GM10847 (cell line): ENCODE data around the gene FXYD1.

Source experiments
- POLR2A ChIP-seq: IDR thresholded peaks from 2 replicates; pipeline ENCODE4 v1.6.1; 2011; ENCODE audit not compliant: insufficient read length; ENCODE audit errors: extremely low read depth

Gene FXYD1

DNA sequence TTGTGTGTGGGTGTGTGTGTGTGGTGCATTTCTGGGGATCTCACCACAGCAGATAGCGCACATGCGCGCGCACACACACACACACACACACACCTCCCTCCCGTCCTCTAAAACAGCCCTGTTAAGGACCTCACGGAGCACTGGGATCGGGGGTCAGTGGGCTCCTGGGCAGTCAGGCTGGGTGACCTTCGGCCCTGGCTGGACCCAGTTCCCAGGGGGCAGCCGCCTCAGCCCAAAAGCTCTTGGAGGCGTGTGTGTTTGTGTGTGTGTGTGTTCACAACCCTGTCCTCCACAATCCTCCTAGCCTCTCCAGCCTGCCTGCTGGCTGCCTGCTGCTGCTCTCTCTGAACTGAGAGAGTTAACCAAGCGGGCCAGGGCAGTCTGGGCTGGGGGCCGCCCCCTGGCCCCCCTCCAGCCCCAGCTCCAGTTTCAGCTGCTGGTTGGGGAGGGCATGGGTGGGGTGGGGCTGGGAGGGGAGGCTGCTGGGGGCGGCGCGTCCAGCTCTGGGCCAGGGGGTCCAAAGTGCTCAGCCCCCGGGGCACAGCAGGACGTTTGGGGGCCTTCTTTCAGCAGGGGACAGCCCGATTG is at the start of gene FXYD1:
Gene FXYD1, plus strand, starts transcription at position 520 of the 588 bp plus-strand sequence. CDS start 1,256 bp downstream, outside the sequence.
- TF ChIP-seq POLR2A, result no peak

DNA sequence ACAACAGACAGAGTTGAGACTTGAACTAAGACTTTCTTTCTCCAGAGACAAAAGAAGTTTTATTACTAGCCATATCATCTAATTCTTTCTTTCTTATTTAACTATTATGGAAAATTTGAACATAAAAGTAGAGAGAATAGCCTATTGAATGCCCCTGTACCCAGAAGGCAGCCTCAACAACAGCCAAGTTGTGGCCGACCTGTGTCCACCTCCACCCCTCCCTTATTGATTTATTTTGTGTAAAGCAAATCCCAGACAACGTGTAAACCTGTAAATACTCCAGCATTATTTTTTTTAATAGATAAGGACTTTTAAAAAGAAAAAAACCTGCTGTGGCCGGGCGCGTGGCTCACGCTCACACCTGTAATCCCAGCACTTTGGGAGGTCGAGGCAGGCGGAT is 49.1 kb upstream of the FXYD1 start:
- TF ChIP-seq POLR2A, result no peak

DNA sequence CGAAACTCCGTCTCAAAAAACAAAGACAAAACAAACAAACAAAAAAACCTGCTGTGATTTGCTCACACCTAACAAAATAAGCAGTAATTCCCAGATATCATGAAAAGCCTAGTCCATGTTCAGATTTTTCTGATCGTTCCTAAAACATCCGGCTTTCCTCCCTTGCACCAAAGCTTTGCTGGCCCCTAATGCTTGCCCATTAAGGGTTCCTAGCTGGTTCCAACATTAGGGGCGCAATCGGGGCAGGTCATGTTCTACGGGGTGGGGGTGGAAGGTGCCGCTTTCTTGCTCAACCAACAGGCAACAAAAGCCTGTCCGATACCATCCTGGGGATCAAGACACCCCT is 48.5 kb upstream of the FXYD1 start:
- TF ChIP-seq POLR2A, result no peak

DNA sequence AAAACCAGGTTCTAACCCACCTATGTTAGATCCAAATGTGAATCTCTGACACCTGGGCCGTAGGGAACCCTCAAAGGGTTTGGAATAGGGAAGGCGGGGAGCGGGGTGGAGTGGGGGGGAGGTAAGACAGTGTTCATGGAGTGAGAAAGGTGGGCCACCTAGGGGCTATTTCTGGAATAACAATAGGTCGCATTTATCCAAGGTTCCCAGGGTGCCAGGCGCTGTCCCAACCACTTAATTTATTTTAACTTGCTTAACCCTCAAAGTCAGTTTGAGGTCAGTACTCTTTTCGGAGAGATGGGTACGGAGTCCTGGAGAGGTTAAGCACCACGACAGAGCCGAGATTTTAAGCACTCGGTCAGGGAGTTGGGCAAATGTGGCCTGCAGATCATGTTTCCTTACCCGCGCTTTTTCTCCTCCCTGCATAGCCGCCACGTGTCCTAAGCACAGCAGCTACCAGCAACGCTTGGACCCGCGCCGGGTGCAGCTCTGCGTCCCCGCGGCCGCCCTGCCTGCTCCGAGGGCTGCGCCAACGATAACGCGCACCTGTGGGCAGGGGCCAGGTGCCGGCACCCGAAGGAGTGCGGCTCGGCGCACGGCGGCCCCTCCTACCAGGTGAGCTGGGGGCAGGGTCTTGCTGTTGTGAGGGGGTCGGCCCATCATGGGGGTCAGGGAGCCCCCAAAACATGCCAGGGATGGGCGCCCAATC is 48.0 kb upstream of the FXYD1 start:
- TF ChIP-seq POLR2A, result no peak

DNA sequence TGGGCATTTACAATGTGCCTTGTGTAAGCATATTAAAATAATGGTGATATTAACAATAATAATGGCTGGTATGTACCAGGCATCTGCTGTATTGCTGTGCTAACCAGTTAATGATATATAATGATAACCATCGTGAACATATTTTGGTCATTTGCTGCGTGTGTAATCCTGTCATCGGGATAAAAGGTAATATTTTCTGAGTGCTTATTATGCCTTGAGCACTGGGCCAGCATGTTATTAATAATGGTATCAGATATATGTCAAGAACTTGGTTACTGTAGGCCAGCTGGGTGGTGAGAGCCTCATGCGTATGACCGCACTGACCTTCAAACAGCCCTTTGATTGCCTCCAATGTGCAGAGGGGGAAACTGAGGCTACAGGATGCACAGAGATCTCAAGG is 45.2 kb upstream of the FXYD1 start:
- TF ChIP-seq POLR2A, result no peak

DNA sequence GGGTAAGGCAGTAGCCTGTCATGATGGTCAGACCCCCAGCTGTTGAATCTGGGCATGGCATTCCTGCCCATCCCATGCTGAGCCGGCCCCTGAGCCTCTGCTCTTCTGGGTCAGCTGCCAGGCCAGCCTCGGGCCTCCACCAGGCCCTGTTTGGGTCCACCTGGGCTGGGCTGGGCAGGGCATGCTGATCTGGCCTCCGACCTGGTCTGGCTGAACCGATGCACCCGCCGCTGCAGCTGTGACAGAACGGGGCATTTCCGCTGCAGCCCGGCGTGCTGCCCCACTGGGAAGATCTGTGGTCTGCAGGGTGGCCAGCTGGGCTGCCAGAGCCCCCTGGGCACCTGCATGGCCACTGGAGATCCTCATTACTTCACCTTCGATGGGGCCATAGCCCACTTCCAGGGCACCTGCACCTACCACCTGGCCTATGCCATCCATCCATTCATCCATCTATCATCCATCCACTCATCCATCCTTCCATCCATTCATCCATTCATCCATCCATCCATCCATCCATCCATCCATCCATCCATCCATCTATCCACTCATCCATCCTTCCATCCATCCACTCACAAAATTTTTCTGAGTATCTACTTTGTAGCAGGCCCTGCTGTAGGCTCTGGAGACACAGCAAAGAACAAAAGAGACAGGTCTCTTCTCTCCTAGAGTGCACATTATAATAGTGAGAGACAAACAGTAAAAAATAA is 44.5 kb upstream of the FXYD1 start:
- TF ChIP-seq POLR2A, result no peak

DNA sequence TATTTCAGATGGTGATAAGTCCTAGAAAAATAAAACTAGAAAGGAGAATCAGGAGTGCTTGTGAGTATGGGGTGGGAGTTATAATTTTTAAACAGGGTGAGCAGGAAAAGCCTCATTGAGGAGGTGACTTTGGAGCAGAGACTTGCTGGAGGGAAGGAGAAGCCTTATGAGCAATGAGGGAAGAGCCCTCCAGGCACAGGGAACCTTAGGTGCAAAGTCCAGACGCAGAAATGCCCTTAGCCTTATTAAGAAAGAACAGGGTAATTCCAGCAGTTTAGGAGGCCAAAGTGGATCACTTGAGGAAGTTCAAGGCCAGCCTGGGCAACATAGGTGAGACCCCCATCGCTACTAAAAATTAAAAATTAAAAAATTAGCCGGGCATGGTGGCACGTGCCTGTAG is 44.0 kb upstream of the FXYD1 start:
- no peak for TF ChIP-seq POLR2A

DNA sequence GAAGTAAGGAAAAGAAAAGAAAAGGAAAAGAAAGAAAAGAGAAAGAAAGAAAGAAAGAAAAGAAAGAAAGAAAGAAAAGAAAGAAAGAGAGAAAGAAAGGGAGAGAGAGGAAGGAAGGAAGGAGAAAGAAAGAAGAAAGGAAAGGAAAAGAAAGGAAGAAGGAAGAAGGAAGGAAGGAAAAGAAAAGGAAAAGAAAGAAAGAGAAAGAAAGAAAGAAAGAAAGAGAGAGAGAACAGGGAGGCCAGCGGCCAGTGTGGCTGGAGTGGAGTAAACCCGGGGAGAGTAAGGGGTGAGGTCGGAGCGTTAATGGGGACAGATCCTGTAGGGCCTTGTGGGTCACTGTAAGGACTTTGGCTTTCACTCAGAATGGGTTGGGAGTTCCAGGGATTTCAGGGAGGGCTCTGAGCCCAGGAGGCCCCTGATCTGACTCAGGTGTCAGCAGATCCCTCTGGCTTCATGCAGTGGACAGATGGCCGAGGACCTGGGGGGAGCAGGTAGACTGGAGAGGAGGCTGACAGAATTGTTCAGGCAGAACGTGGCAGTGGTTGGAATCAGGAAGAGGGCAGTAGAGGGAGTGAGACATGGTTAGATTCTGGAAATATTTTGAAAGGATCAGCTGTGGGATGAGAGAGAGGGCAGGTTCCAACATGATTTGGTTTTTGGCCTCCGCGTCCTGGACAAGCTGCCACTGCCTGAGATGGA is 42.8 kb upstream of the FXYD1 start:
- TF ChIP-seq POLR2A, result no peak

DNA sequence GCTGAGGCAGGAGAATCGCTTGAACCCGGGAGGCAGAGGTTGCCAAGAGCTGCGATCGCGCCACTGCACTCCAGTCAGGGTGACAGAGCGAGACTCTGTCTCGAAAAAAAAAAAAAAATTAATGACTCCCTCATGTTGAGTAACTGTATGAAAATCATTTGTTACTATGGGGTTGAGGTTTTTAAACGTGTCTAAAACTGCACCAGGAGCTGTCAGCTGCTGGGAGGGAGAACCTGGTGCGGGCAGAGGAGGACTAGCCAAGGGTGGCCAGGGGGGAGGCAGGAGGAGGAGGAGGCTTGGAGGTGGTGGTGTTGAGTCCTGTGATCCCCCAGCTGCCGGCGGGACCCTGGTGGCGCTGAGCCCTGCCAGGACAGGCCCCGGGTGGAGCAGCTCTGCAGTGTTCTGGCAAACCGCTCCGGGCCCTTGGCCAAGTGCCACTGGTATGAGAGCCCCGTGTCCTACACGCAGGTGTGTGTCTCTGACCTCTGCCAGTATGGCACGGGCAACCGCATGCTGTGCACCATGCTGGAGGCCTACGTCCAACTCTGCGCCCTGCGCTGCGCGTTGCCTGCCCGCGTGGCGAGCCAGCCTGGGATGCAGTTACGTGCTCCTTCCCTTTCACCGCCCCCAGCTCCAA is 40.1 kb upstream of the FXYD1 start:
- no peak for TF ChIP-seq POLR2A

DNA sequence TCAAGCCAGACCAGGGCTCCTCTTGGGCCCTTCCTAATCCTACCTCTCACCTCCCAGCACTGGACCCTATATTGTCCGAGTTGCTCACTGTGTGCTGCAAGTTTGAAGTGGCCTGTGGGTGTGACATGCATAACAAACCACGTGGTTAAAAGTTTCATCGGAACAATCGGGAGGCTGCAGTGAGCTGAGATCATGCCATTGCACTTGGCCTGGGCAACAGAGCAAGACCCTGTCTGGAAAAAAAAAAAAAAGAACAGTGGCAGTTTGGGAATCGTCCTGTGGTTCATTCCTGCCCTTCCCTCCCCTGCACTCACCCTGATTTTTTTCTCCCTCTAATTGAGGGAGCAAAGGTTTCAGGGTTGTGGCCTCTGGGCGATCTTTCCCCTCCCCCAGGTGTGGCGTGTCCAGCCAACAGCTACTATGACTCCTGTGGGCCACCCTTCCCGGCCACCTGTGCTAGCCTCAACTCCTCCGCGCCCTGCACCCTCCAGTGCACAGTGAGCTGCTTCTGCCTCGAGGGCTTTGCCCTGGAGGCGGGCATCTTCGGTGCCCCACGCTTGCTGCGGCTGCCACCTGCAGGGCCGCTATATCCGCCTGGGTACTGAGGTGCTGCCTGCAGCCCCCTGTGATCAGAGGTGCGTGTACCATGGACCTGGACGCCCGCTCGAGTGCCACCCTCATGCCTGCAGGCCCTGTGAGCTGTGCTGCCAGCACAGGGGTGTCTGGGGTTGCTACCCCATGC is 39.3 kb upstream of the FXYD1 start:
- TF ChIP-seq POLR2A, result no peak

DNA sequence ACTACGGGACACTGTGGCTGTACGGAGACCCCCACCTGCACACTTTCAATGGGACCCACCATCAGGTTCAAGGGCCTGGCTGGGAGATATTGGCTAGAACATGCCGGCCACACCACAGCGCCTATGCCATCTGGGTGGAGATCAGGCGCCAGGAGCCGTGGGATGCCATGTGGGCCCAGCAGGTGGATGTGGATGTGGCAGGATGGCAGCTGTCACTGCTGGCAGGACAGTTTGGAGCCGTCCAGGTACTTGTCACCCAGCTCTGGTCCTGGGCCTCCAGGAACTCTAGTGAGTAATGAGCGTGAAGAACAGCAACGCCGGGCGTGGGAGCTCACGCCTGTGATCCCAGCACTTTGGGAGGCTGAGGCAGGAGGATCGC is 38.7 kb upstream of the FXYD1 start:
- TF ChIP-seq POLR2A, result no peak

DNA sequence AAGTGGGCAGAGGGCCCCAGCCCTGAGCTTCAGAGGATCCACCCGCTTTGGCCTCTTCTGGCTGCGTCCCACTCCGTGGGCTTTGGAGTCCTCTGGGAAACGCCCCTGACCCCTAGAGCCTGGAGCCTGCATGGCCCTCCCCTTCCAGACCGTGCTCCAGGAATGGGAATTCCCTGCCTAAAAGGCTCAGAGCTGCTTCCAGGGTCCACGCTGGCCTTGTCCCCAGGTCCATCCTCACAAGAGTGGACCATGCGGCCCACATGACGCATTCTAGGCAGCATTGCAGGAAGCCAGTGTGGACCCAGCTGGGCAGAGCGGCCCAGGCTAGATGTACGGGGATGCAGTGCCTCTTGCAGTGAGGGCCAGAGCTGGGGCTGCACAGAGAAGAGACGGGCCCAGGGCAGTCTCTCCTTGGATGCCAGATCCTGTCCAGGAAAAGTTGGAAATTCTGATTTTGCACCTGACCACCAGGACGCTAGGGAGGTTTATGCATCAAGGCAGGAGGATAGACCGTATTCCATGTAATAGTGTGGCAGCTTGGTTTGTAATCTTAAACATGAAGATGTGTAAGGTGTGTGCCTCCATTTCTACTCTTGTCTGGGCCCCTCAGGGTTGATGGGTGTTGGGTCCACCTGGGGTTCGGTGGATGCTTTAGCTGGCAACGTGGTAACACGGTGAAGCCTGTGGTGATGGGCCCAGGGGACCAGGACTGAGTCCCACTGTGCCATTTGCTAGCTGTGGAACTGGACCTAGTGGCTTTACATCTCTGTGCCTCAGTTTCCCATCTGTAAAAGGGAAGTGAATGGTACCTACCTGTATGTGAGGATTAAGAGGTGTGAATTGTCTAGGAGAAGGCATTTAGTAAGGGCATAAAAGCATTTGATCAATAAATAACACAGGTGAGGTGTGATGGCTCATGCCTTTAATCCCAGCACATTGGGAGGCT is 37.8 kb upstream of the FXYD1 start:
- TF ChIP-seq POLR2A, result no peak

DNA sequence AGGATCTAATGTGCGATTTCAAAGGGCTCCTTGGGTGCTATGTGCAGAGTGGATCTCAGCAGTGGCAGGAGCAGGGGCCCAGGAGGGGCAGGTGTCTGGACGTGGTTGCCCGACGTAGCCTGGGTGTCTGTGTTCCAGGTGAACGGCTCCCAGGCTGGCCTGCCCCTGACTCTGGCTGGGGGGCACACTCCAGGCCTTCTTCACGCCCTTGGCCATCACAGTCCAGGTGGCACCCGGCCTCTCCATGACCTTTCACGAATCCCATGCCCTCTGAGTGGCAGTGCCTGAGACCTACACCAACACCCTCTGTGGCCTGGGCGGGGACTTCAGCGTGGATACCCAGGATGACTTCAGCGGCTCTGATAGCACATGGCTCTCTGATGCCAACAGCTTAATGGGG is 34.3 kb upstream of the FXYD1 start:
- no peak for TF ChIP-seq POLR2A

DNA sequence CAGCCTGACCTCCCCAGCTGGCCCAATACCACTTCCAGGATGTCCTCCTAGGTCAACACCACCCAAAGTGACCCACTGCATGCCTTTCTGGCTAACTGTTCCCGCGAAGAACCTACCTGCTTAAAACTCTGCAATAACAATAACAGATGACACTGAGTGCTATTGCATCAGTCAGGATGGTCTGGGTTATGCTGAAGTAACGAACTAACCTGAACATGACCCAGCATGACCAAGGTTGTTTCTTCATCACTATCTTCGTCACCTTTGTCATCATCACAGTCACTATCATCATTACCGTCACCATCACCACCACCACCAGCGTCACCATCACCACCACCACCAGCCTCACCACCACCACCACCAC is 33.6 kb upstream of the FXYD1 start:
- TF ChIP-seq POLR2A, result no peak
